Activated CD4-positive, alpha-beta memory T cell treated with anti-CD3 and anti-CD28 coated beads, Interleukin-2, amount 10 ng/mL, durations not matched to agents 7 days and 5 days (primary cell): ENCODE measurements around the gene PTPRJ. TPM values are rescaled to one million over a fixed set of nuclear protein-coding genes. Genes with fewer than 3 reads are reported as not detected.
A peak's percentile ranks its signal among the peaks of the same experiment; 100 is the strongest.
"Not testable (repeated sequence)": the region's sequence is repeated elsewhere in the genome, so short reads cannot be mapped to it uniquely, and the experiment has no call there.

Source experiments
- CTCF ChIA-PET: fragments of 350-600 bp; sonication (Branson Sonifier 250); formaldehyde crosslinking; loops from one replicate; lab custom pipeline; 2021; ENCODE audit warnings: antibody characterized with exemption, inconsistent platforms; lab: Charles Lee
- POLR2A ChIA-PET: fragments of 350-600 bp; sonication (Branson Sonifier 250); formaldehyde crosslinking; loops from one replicate; lab custom pipeline; 2021; ENCODE audit warnings: antibody characterized with exemption; lab: Charles Lee
- DNase-seq: peaks from one replicate; pipeline ENCODE4 v3.0.0-alpha.2; 2020
- H3K27ac Mint-ChIP-seq: one replicate; pipeline ENCODE4 v1.8.0; 2021; ENCODE audit warnings: mild to moderate bottlenecking, mixed read lengths
- H3K27me3 Mint-ChIP-seq: one replicate; pipeline ENCODE4 v1.8.0; 2021; ENCODE audit warnings: mixed read lengths
- H3K36me3 Mint-ChIP-seq: one replicate; pipeline ENCODE4 v1.8.0; 2021; ENCODE audit warnings: low read depth, mixed read lengths
- H3K4me1 Mint-ChIP-seq: one replicate; pipeline ENCODE4 v1.8.0; 2021; ENCODE audit warnings: mixed read lengths
- H3K4me3 Mint-ChIP-seq: one replicate; pipeline ENCODE4 v1.8.0; 2021; ENCODE audit warnings: mild to moderate bottlenecking, mixed read lengths
- H3K9me3 Mint-ChIP-seq: one replicate; pipeline ENCODE4 v1.8.0; 2021; ENCODE audit warnings: mixed read lengths
- total RNA-seq, 2 experiments: library from RNA; stranded (reverse); gene quantifications; one replicate each; pipeline ENCODE4 v1.2.3, GENCODE V29; 2021

Gene PTPRJ
- 10 to 100 TPM; 83.0 to 89.1 TPM for total RNA-seq

DNA sequence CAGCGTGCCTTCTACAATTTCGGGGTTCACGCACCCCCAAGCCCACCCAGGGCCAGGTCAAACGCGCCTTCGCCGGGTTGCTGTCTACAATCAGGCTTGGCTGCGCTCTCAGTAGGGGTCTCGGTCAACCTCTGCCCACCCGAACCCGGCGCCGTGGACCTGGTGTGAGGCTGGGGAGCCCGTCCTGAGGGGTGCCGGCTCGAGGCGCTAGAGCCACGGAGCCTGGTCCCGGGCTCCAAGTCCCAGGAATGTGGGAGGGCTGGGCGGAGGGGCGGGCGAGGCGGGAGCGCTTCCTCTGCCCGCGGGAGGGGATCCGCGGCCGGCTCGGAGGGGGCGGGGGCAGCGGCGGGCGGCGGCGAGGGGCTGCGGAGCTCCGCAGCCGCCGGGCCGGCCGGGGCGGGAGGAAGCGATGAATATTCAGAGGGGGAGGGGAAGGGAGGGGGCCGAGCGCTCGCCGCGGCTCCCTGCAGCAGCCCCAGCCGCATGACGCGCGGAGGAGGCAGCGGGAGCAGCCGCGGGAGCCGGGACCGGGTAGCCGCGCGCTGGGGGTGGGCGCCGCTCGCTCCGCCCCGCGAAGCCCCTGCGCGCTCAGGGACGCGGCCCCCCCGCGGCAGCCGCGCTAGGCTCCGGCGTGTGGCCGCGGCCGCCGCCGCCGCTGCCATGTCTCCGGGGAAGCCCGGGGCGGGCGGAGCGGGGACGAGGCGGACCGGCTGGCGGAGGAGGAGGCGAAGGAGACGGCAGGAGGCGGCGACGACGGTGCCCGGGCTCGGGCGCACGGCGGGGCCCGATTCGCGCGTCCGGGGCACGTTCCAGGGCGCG is at the start of gene PTPRJ:
Gene PTPRJ, plus strand, starts transcription at position 472 of the 819 bp plus-strand sequence. CDS start 354 bp downstream, outside the sequence.
- ChIA-PET CTCF (interaction anchor here (1.0 to 3.2 kb wide), 4 partner anchors 46 to 128 kb away, joined by 3 to 15 read pairs (median 6); no protein-coding TSS in a partner anchor), POLR2A (interaction anchor here (0.6 to 1.9 kb wide), 11 partner anchors 9 to 140 kb away, joined by 3 to 13 read pairs (median 4); no protein-coding TSS in a partner anchor)
- H3K4me3 Mint-ChIP-seq: peak within 1 kb of the TSS; percentile 99
- DNase-seq: peak; percentile 60
- peak within 1 kb of the TSS; percentile 94 for H3K27ac Mint-ChIP-seq
- H3K27me3 Mint-ChIP-seq: peaks cover 15% of the 10 kb centered on the region
- no peaks in the 10 kb centered on the region for H3K9me3 Mint-ChIP-seq
- H3K4me1 Mint-ChIP-seq: peaks cover 27% of the 10 kb centered on the region
- H3K36me3 Mint-ChIP-seq: peaks cover 30% of the 10 kb centered on the region

DNA sequence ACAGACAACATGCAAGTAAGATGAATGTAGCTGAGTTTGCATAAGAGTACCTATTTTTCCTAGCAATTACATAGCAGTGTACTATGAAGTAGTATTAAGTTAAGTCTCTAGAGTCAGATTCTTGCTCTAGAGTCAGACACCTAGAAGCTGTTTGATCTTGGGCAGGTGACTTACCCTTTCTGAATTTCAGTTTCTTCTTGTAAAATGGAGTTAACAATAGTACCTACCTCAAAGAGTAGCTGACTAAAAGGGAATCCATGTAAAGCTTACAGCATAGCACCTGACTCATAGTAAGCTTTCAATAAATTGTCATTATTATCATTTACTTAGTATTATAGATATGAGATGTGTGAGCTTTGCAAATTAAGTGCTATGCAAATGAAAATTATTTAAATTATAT is 47.8 kb upstream of the PTPRJ start:
- no peaks in the 10 kb centered on the region for H3K9me3 Mint-ChIP-seq
- no peaks in the 10 kb centered on the region for H3K36me3 Mint-ChIP-seq
- no peak overlapping the region for H3K27ac Mint-ChIP-seq
- no peak for DNase-seq
- H3K4me3 Mint-ChIP-seq: no peak overlapping the region
- no peaks in the 10 kb centered on the region for H3K27me3 Mint-ChIP-seq
- ChIA-PET CTCF (interaction anchor here (0.7 to 9.8 kb wide), 16 partner anchors 10 to 375 kb away, joined by 3 to 238 read pairs (median 5); no protein-coding TSS in a partner anchor), POLR2A (interaction anchor here (1.2 to 5.3 kb wide), 3 partner anchors 69 to 176 kb away, joined by 3 to 41 read pairs (median 3); no protein-coding TSS in a partner anchor)
- H3K4me1 Mint-ChIP-seq: peaks cover 29% of the 10 kb centered on the region

DNA sequence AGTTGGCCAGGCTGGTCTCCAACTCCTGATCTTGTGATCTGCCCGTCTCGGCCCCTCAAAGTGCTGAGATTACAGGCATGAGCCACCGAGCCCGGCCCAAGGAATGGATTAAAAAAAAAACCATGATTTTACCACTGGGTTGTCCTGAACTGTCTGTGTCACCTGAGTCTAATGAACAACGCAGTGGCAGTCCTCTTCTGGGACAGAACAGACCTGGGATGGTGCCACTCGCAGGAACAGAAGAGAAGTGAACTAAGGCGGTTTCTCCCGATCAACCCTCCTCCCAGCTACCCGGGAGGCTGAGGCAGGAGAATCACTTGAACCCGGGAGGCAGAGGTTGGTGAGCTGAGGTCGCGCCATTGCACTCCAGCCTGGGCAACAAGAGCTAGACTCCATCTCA is 46.6 kb upstream of the PTPRJ start:
- H3K9me3 Mint-ChIP-seq, DNase-seq, H3K27ac Mint-ChIP-seq, H3K27me3 Mint-ChIP-seq, H3K4me3 Mint-ChIP-seq, H3K36me3 Mint-ChIP-seq: not testable (repeated sequence)
- CTCF ChIA-PET: interaction anchor here (0.7 to 9.8 kb wide), 37 partner anchors 8 to 191 kb away, joined by 3 to 238 read pairs (median 5); partner anchors contain the start of gene PTPRJ
- peaks cover 30% of the 10 kb centered on the region for H3K4me1 Mint-ChIP-seq
- POLR2A ChIA-PET: interaction anchor here (0.9 to 5.3 kb wide), 7 partner anchors 29 to 175 kb away, joined by 4 to 41 read pairs (median 7); no protein-coding TSS in a partner anchor

DNA sequence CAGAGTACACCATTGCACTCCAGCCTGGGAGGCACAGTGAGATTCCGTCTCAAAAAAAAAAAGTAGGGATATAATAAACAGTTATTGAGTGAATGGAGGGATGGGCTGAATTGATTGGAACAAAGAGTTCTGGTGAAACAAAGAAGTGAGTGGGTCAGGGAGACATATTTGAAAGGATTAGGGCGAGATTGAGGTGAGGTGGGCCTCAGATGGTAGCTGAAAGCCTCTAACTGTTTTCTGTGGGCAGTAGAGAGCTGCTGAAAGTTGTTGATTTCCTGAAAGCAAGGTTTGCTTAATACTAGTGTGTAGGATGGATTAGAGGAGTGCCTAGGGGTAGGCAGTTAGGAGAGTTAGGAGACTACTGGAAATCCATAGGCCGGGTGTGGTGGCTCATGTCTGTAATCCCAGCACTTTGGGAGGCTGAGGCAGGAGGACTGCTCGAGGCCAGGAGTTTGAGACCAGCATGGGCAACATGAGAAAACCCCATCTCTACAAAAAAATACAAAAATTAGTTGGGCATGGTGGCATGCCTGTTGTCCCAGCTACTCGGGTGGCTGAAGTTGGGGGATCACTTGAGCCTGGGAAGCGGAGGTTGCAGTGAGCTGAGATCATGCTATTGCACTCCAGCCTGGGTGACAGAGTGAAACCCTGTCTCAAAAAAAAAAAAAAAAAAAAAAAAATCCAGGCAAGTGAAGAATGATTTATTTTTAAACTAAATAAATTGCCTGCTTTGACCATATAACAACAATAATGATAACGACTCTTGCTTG is 41.4 kb upstream of the PTPRJ start:
- CTCF ChIA-PET: interaction anchor here (6.8 to 9.8 kb wide), 2 partner anchors 80 to 170 kb away, joined by 57 to 238 read pairs; no protein-coding TSS in a partner anchor
- no peaks in the 10 kb centered on the region for H3K36me3 Mint-ChIP-seq
- no peaks in the 10 kb centered on the region for H3K27me3 Mint-ChIP-seq
- POLR2A ChIA-PET: interaction anchor here (1.0 to 1.5 kb wide), 2 partner anchors 67 to 81 kb away, joined by 3 read pairs; no protein-coding TSS in a partner anchor
- no peak for DNase-seq
- peaks cover 34% of the 10 kb centered on the region for H3K4me1 Mint-ChIP-seq
- H3K9me3 Mint-ChIP-seq: no peaks in the 10 kb centered on the region
- H3K4me3 Mint-ChIP-seq: no peak overlapping the region
- no peak overlapping the region for H3K27ac Mint-ChIP-seq

DNA sequence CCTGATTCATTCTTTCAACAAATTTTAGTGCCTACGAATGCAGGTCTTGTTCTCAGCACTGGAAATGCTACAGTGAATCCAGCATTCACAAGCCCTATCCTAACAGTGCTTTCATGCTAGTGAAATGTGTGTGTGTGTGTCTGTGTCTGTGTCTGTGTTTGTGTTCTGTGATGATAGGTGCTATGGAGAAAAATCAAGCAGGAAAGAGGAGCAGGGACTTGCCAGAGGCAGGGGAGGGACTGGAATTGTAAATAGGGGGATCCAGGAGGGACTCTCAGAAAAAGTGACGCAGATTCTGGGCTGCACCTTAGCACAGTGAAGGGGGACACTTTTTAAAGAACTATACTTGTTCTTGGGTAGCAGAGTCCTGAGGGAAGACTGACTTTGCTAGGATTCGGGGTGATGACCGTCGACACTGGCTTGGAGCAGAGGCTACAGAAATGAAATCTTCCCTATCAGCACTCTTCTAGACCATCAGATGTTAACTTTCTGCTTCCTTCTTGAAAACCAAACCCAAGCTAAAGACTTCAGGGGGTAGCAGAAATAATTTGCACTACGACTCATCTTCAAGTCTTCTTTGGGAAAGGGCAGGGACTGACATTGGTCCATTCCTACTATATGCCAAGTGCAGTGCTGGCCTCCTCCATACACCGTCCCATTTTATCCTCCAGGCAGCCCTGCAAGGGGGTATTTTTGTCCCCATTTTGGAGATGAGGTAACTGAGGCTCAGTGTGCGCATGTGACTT is 39.3 kb upstream of the PTPRJ start:
- Mint-ChIP-seq H3K9me3 (no peaks in the 10 kb centered on the region), H3K27ac (no peak overlapping the region), H3K27me3 (no peaks in the 10 kb centered on the region), H3K36me3 (no peaks in the 10 kb centered on the region), H3K4me3 (no peak overlapping the region), H3K4me1 (peaks cover 20% of the 10 kb centered on the region)
- POLR2A ChIA-PET: no interaction called here
- DNase-seq: no peak
- CTCF ChIA-PET: interaction anchor here (1.7 kb wide), 1 partner anchor 167 kb away, joined by 3 read pairs; no protein-coding TSS in a partner anchor

DNA sequence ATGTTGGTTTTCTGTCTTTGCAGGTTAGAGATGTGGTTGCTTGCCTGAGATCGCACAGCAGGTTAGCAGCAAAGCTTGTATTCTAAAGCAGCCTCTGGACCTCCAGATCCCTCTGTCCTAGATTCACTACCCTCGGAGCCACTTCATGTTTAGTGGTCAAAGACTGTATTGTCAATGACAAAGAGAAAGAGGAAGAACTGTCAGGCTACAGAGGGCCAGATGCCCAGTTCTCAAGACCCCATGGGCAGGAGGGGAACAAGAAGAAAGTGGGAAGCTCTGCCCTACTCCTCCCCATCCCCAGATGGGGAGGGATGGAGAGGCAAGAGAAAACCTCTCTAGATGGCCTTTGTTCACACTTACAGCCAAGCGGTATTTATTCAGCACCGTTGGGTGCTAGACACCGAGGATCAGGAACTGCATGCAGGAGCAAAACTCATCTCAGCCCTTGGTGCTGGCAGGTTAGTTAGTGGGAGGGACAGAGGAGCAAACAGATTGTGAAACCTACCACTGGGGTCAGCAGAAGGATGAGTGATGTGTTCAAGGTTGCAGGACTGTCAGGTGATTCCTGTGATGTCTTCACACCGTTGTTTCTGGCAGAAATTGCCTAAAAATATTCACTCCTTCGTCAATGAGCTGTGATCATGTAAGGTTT is 38.3 kb upstream of the PTPRJ start:
- no peaks in the 10 kb centered on the region for H3K9me3 Mint-ChIP-seq
- H3K27me3 Mint-ChIP-seq: no peaks in the 10 kb centered on the region
- no peak overlapping the region for H3K27ac Mint-ChIP-seq
- CTCF ChIA-PET: interaction anchor here (1.7 kb wide), 1 partner anchor 166 kb away, joined by 3 read pairs; no protein-coding TSS in a partner anchor
- H3K4me3 Mint-ChIP-seq: no peak overlapping the region
- no peak for DNase-seq
- POLR2A ChIA-PET: interaction anchor here (1.2 kb wide), 1 partner anchor 78 kb away, joined by 5 read pairs; no protein-coding TSS in a partner anchor
- H3K36me3 Mint-ChIP-seq: no peaks in the 10 kb centered on the region
- peaks cover 27% of the 10 kb centered on the region for H3K4me1 Mint-ChIP-seq

DNA sequence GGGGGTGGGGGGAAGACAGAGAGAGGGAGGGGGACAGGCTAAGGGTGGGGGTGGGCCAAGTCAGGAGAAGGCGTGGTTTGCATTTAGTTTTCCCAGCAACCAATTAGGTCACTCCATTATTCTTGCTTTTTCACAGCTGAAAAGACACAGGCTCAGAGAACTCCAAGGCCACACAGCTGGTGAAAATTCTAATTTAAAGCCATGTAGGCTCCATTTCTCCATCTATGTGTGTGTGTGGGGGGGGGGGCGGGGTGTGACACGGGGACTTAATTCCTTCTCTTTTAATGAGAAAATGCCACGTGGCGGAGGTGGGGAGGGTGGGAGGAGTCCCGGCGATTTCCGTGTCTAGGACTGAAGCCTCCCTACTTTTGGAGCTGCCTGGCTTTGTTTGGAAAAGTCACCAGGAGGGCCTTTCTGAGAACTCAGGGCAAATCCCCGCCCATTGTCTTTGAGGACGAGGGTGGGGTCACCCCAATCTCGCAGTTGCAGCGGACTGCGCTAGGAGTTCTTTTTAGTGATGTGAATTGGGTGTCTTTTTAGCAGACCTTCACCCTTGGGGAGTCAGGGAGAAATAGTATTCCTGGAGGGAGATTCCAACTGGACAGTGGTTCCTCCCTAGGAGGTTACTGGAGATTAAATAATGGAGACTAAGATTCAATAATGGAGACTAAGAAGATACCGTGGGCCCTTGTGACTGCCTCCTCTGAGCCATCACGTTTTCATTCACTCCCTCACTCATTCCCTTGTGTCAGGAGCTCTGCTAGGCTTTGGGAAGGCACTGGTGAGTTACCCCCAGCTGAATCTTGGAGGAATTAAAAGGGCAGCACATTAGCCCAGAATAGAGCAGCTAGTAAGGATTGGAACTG is 36.4 kb upstream of the PTPRJ start:
- Mint-ChIP-seq H3K4me1 (peaks cover 27% of the 10 kb centered on the region), H3K9me3 (no peaks in the 10 kb centered on the region), H3K27ac (no peak overlapping the region), H3K4me3 (no peak overlapping the region), H3K36me3 (no peaks in the 10 kb centered on the region), H3K27me3 (no peaks in the 10 kb centered on the region)
- no peak for DNase-seq
- POLR2A ChIA-PET: interaction anchor here (1.3 kb wide), 1 partner anchor 9 kb away, joined by 4 read pairs; no protein-coding TSS in a partner anchor
- CTCF ChIA-PET: interaction anchor here (0.7 to 1.4 kb wide), 3 partner anchors 9 to 228 kb away, joined by 3 to 5 read pairs (median 4); no protein-coding TSS in a partner anchor

DNA sequence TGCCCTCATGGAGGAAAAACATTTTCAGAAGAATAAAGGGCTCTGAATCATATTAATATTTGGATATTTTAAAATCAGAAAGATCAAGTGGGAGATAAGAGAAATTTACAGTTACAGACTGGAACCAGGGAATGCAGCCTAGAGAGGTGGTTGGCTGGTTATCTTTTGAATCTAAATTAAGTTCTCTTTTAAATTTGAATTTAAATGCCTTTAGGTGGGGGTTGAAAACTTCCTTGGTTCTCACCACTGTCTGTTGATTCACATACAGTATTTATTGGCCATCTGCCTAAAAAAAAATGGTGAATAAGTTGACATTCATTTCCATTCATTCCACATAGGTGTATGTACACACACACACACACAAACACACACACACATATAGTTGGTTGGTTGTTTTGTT is 35.7 kb upstream of the PTPRJ start:
- Mint-ChIP-seq H3K27ac (no peak overlapping the region), H3K4me1 (peaks cover 30% of the 10 kb centered on the region), H3K36me3 (no peaks in the 10 kb centered on the region), H3K4me3 (no peak overlapping the region), H3K27me3 (no peaks in the 10 kb centered on the region), H3K9me3 (no peaks in the 10 kb centered on the region)
- ChIA-PET CTCF (interaction anchor here (0.7 kb wide), 1 partner anchor 228 kb away, joined by 4 read pairs; no protein-coding TSS in a partner anchor), POLR2A (interaction anchor here (1.3 kb wide), 1 partner anchor 10 kb away, joined by 4 read pairs; no protein-coding TSS in a partner anchor)
- no peak for DNase-seq

DNA sequence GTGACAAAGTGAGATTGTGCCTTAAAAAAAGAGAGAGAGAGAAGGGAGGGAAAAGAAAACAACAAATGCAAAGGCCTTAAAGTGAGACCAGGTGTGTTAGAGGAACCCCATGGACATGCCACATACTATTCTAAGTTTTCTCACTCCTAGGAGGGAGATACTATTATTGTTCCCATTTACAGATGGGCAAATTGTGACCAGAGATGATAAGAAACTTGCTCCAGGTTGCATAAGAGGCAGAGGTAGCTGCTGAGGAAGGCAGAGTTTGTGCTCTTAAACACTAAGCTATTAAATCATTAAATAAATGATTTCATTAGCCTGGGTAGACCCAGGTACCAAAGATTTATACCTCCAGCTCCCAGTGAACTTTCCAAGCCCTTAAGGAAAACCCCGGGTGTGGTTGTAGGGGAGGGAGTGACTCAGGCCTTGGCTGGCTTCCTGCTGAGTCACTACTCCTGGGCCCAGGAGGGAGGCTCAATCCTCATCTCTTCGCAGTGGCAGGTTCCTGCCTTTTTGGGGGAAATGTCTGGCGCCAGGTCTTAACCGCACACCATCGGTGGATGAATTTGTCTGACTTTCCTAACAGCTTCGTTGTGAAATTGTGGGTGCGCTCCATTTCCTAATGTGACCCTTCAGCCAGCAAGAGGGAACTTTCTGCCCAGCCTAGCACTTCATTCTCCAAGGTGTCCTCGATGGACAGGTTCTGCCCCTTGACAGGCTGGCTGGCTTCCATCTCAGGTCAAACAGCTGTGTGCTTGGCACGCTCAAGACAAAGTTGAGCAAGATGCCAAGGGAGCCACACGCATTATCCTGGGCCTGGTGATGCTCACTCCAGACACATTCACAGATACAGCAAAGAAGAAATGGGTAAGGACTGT is 33.4 kb upstream of the PTPRJ start:
- ChIA-PET POLR2A (no interaction called here), CTCF (interaction anchor here (0.6 to 1.0 kb wide), 3 partner anchors 9 to 151 kb away, joined by 3 read pairs; no protein-coding TSS in a partner anchor)
- Mint-ChIP-seq H3K36me3 (no peaks in the 10 kb centered on the region), H3K9me3 (no peaks in the 10 kb centered on the region), H3K27ac (no peak overlapping the region), H3K4me1 (peaks cover 39% of the 10 kb centered on the region), H3K27me3 (no peaks in the 10 kb centered on the region), H3K4me3 (no peak overlapping the region)
- peak; percentile 36 for DNase-seq

DNA sequence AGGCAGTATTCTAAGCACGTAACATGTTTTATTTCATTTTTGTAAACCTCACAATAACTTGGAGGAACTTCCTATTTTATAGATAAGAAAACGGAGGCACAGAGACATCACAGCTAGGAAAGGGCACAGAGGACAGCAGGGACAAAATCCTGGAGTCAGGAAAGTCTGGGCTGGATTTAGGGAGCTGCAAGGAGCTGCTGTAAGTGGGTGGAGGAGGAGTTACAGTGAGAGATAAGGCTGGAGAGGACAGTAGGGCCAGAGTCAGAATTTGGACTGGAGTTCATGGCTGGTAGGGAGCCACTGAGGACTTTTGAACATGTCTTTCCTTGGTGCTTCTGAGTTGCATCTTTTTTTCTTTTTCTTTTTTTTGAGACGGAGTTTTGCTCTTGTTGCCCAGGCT is 32.2 kb upstream of the PTPRJ start:
- no peak for DNase-seq
- H3K4me3 Mint-ChIP-seq: no peak overlapping the region
- no peak overlapping the region for H3K27ac Mint-ChIP-seq
- H3K4me1 Mint-ChIP-seq: peaks cover 36% of the 10 kb centered on the region
- H3K36me3 Mint-ChIP-seq: no peaks in the 10 kb centered on the region
- ChIA-PET CTCF (interaction anchor here (0.9 kb wide), 1 partner anchor 14 kb away, joined by 4 read pairs; no protein-coding TSS in a partner anchor), POLR2A (no interaction called here)
- no peaks in the 10 kb centered on the region for H3K27me3 Mint-ChIP-seq
- no peaks in the 10 kb centered on the region for H3K9me3 Mint-ChIP-seq
